ENCODE measurements around the gene LGALS3BP.

LGALS3BP gene

DNA sequence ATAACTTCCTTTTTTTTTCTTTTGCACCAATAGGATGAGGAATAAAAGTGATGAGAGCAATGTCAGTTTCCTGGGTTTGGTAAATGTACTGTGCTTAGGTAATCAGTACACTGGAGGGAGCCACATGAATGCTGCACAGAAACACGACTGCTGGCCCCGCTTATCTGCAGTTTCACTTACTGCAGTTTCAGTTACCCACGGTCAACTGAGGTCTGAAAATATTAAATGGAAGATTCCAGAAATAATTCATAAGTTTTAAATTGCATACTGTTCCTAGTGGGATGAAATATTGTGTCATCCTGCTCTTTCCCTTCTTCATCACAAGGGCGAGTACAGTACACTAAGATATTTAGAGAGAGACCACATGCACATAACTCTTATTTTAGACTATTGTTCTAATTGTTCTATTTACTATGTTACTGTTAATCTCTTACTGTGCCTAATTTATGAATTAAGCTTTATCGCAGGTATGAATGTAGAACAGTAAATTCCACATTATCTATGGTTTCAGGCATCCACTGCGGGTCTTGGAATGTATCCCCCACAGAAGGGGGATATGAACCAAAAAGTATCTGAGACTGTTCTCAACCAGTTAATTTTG lies 6.4 kb upstream of the LGALS3BP start:
- in situ Hi-C loops (cut with HindIII; ENCODE audit: low sequenced_read_pairs) = no loop called here

DNA sequence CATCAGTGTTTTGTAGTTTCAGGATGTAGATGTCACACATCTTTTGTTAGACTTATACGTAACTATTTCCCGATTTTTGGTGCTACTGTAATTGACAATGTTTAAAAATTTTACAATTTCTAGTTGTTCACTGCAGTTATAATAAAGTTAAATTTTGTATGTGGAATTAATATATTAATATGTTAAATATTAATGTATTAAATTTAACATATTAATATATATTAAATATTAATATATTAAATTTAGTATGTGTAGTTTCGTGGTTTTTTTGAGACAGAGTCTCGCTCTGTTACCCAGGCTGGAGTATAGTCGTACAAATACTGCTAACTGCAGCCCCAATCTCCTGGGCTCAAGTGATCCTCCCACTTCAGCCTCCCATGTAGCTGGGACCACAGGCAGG lies 5.7 kb upstream of the LGALS3BP start:
- in situ Hi-C loops (cut with HindIII; ENCODE audit: low sequenced_read_pairs) = no loop called here

DNA sequence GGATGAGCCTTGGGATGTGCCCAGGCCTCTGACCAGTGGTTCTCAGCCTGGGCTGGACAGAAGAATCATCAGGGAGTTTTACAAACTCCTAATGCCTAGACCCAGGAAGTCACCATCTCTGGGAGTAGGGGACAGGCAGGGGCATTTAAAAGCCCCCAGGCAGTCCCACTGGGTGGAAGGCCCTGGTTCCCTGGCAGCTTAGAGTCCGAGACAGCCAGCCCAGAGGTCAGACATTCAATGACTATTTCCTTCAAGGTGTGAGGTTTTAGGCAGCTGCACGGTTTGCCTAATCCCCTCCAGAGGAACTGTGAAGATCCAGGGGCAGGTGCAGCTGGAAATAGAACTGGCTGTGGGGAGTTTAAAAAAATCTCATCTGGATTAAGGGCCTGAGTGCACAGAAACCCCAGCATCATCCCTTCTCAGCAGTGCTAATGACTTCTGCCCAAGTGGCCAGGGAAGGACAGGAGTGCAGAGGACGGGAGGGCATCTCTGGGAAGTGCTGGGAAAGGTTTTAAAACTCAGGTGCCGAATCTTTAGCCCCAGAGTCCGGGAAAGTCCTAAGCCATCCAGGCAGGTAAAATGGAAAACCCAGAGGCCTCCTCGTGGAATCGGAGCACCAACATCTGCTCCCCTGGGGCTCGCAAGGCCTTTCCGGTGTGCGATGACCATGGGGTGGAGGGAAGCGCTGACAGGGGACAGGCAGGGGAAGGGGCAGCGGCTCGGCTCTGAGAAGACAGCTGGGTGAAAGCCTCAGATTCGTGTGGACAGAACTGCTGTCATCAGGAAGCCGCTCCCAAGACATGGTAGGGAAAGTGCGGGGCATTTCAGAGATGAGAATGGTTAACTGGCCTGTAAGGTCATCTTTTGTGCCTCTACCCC lies 1.5 kb upstream of the LGALS3BP start:
- in situ Hi-C loops (cut with HindIII; ENCODE audit: low sequenced_read_pairs) = no loop called here

DNA sequence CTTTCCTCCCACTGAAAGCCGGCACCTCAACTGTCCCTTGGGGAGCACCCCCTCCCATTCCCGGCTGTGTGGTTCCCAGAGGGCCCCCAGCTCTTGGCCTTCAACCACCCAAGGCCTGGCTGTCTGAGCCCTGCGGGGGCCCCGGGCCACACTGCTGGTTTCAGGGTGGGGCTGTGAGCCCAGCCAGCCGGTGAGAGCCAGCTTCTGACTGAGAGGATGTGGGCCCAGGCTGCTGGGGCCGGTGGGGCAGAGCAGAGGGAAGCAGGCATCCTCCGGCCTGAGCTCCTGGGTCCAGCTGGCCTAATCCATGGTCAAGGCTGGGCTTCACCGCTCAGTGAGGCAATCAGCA lies 875 bp upstream of the LGALS3BP start:
- in situ Hi-C loops (cut with HindIII; ENCODE audit: low sequenced_read_pairs) = no loop called here

DNA sequence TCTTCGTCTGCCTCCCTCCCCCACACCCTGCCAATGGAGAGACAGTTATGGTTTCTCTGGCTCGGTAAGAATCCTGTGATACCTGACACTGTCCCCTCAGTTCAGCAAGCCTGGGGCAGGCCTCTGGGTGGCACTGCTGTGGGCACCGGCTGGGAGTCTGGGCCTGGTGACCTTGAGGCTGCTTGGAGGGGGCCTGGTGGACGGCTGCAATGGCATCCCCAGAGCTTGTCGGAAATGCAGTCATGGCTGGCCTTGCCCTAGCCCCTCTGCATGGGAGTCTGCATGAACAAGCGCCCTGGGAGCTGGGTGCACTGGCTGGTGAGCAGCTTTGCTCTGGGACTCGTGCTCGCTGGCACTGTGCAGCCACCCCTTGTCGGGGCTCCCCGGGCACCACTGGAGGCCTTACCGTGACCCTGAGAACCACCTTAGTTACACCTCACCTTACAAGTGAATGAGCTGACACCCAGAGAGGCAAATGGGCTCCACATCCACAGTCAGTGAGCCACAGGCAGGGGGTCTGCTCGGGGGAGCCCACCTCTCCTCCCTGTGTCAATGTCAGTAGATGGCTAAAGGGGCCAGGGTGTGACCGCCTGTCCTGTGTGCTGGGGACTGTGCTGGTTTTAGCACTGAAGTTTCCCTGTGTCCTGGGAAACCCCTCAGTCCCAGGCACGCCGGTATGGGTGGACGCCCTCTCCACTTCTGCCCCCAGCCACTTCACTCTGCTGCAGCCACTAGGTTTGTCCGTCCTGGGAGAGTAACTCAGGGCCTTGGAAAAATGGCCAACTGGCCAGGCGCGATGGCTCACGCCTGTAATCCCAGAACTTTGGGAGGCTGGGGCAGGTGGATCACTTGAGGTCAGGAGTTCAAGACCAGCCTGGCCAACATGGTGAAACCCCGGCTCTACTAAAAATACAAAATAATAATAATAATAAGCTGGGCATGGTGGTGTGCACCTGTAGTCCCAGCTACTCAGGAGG lies 1.4 kb downstream of the LGALS3BP start:
- in situ Hi-C loops (cut with HindIII; ENCODE audit: low sequenced_read_pairs) = no loop called here

DNA sequence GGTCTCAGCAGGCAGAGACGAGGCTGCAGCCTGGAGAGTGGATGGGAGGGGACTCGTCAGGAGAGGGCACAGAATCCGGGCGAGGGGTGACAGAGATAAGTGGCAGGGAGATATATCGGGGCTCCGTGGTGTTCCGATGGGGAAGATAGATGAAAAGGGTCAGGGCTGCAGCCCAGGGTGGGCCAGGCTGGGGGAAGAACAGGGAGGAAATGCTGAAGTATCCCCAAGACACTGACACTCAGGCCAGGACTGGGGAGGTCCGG lies 2.1 kb downstream of the LGALS3BP start:
- in situ Hi-C loops (cut with HindIII; ENCODE audit: low sequenced_read_pairs) = no loop called here

DNA sequence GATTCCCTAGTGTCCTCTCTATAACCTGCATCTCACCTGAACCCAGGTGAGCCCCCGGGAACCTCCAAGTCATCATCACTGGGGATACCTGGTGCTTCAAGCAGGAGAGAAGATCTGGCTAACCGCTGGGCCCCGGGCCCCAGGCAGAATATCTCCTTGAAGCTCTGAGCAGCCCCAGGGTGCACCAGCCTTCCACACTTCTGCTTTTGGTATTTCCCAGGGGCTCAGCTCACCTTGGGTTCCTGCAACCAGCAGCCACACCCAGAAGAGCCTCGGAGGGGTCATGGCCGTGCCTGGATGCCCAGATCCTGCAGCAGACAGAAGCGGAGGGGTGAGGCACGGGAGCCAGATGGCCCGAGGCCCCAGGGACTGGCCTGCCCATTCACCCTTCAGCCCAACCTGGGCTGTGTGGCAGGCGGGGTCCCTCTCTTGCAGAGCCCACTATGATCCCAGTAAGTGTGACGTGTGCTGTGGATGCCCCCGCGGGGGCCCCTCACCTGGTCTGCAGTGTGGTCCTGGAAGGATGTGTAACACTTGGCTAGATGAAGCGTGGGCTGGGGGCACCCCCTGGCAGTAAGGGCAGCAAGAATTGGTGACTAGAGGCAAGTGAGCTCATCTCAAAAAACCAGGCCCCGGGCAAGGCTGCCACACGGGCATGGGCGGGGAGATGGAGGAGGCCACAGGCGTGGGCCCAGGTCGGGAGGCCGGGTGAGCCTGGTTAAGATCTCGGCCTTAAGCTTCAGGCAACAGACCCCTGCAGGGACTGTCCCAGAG lies 2.6 kb downstream of the LGALS3BP start:
- in situ Hi-C loops (cut with HindIII; ENCODE audit: low sequenced_read_pairs) = no loop called here

DNA sequence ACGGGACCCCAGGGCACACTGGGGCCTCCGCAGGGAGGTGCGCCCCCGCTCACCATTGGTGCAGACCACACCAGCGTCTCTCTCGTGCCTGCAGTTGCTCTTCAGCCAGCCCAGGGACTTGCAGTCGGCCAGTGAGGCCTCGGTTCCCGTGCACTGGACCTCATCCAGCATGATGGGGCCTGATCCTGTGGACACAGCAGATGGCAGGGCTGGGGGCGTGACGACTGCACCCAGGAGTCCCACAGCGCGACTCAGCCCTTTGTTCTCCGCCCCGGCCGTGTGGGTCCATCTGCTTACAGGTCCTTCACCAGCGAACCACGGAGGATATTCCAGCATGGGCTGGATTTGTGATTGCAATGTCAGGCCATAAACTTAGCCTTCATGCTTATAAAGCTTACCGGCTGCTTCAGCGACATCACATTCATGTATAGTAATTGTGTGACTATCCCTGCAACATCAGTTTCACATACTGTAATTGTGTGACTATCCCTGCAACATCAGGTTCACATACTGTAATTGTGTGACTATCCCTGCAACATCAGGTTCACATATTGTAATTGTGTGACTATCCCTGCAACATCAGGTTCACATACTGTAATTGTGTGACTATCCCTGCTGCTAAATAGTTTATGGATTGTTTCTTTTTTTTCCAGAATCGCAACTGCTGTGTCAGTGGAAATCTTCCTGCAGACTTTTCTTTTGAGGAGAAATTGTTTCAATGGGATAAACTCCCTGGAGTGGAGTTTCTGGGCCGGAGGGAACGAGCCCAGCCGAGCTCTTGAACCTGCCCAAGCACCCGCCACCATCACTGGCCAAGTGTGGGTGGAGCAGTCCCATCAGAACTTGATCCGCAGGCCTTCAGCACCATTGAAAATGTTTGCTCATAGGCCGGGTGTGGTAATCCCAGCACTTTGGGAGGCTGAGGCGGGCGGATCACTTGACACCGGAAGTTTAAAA lies 4.8 kb downstream of the LGALS3BP start:
- in situ Hi-C loops (cut with HindIII; ENCODE audit: low sequenced_read_pairs) = no loop called here

DNA sequence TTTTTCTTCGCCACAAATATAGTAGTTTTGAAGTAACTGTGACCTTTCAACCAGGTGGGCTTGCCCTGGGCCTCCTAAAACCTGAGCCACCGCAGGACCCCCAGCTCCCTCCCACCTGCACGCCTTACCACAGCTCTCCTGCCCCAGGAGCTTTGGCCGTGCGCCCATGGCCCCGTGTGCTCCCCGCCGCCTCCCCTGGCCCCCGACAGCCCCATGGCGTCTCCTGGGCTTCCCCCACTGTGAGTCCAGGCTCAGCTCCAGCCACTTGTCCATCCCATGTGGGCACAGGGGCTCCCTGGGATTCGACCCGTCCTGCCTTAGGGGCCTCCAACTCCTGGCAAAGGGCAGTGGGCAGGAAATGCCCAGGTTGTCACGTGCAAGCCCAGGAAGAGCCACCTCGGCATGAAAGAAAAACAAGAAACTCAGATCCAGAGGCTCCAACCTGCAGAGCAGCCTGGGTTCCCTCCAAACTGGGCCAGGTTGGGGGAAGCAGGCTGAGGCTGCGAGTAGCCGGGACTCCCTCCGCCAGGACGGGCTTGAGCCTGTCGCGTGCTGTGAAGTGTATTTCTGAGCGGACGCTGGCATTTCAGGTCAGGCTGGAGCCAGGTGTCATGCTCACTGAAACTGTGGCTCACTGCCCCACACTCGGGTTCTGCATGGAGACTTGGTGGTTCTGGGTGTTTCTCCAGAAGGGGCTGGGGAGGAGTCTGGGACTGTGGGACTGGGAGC lies 5.8 kb downstream of the LGALS3BP start:
- in situ Hi-C loops (cut with HindIII; ENCODE audit: low sequenced_read_pairs) = no loop called here

DNA sequence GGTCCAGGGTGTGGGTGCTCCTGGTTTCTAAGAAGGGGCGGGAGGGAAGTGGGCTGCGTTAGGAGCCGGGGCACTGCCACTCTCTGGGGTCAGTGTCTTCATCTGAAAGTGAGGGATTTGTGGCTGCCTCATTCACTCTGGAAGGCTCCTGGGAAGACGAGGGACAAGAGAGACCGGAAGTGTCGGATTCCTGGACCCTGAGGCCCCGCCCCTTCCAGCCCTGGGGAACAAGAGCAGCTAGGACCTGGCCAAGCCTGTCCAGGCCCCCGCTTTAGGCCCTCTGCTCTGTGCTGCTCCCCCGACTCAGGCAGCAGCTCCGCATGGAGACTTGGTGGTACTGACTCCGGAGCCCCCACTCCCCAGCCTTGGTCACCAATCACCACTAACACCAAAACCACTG lies 6.5 kb downstream of the LGALS3BP start:
- in situ Hi-C loops (cut with HindIII; ENCODE audit: low sequenced_read_pairs) = no loop called here

DNA sequence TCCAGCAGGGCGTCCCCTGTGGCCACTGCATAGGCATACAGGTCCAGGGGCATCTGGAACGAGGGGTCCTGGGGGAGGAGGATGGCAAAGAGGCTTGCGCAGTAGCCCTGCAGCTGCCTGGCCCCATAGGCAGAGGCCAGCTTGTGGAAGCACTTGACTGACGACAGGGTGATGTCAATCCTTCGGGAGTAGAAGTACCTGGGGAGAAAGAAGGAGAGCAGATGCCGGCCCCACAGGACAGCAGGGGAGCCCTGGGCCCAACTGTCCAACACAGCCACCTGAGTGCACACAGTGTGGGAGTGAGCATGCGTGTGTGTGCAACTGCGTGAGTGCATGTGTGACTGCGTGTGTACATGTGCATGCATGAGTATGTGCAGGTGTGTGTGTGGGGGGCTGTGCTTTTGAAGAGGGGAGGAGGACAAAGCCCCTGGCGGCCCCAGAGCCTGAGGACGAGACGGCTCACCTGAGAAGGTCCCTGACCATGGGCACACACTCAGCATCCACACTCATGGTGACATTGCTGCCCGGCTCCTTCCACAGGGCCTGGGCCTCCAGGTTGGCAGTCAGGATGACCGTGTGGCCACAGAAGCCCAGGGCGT lies 7.1 kb downstream of the LGALS3BP start:
- in situ Hi-C loops (cut with HindIII; ENCODE audit: low sequenced_read_pairs) = no loop called here

DNA sequence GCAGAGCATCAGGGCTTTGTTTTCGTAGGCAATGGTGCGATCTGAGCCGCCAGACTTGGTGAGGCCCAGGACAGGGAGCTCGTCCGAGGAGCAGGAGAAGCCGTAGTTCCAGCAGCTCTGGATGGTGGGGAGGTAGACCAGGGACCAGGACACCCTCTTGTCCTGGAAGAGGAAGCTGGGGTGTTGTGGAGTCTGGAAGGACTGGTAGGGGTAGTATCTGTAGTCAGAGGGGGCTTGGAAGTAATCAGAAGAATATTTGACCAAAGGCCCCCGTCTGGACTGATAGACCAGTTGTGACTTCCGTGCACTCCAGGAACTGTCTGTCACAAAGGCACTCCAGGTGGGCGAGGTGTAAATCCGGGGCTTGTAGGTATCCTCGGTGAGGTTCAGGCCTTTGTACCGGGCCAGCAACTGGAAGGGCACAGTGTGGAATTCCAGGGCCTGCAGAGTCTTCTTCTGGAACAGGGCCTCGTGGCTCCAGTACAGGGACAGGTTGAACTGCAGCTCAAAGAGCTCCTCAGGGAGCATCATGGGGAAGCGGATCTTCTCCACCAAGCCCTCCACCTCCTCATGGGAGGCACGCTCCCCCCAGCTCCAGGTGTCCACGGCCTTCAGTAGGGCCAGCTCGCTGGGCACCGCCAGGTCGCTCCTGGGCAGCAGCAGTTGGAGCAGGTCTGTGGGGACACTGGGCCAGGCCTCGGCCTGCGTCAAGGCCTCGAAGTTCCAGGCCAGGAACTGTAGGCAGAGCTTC lies 7.8 kb downstream of the LGALS3BP start:
- in situ Hi-C loops (cut with HindIII; ENCODE audit: low sequenced_read_pairs) = no loop called here

DNA sequence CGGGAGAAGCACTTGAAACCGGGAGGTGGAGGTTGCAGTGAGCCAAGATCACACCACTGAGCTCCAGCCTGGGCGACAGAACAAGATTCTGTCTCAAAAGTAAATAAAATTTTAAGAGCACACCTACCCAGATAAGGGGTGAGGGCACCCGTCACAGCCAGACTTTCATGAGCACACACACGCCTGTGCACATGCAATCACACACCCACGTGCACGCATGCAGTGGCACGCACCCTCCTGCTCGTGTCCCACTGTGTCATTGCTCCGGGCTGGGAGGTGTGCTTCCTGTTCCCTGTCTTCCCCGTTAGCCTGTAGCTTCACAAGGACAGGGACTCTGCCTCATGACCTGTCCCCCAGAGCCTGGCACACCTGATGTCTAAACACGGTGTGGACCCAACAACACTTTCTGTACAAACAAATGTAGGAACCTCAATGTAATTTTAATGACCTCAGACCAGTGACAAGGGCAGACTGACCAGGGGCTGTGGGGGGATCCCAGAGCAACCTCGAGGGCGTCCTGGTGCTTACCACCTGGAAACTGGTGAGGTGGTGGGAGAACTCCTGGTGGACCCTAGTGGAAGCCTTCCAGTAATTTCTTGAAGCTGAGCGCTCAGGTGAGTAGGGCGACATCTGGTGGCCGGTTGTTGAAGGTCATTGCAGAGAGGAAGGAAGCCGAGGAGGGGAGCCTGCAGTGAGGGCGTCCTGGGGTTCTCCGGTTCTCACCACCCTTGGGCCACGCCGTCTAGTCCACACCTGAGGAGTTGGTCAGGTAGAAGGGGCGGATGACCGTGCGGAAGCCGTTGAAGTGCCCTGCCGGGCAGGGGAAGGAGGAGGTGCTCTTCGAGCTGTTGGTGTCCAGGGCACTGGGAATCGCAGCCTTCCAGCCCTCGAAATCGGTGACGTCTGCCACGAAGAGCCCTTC lies 8.6 kb downstream of the LGALS3BP start:
- in situ Hi-C loops (cut with HindIII; ENCODE audit: low sequenced_read_pairs) = no loop called here

DNA sequence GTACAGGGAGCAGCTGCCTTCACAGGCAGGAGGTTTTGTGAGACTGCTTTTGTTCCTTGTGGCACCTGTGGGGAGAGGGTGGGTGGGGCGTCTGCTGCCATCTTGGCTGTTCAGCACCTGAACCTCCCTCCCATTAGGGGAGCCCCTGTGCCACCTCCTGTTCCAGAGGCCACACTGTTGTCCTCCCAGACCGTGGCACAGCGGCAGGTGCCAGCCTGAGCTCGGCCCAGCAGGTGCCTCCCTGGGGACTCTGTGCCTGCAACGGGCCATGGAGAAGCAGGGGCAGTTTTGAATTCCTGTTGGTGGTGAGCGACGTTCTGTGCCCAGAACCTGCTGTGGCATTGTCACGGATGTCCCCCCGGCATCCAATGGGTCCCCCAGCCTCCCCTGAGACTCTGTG lies 9.9 kb downstream of the LGALS3BP start:
- in situ Hi-C loops (cut with HindIII; ENCODE audit: low sequenced_read_pairs) = no loop called here

DNA sequence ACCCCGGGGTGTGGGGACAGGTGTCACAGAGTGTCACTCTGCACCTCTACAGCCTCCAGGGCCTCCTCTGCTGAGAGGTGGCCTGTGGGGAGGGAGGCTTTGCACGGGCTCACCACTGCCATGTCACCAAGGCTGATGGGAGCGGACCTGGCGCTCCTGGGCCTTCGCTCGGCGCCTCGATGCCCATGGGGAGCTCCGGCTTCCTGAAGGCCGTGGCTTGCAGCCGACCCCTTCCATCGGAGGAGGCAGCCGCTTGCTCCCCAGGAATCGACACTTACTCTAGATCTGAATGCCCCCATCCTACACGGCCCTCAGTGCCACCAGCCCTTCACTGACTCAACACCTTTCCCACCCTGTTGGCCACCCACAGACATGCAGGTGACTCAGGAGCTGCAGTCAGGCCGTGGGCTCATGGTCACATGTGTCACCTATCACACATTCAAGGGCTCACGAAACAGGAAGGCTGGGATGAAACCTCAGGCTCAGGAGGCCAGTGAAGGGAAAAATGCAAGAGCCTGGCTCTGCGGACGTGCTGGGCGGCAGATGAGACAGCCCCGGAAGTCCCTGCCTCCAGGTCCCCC lies 11.9 kb downstream of the LGALS3BP start:
- in situ Hi-C loops (cut with HindIII; ENCODE audit: low sequenced_read_pairs) = no loop called here

DNA sequence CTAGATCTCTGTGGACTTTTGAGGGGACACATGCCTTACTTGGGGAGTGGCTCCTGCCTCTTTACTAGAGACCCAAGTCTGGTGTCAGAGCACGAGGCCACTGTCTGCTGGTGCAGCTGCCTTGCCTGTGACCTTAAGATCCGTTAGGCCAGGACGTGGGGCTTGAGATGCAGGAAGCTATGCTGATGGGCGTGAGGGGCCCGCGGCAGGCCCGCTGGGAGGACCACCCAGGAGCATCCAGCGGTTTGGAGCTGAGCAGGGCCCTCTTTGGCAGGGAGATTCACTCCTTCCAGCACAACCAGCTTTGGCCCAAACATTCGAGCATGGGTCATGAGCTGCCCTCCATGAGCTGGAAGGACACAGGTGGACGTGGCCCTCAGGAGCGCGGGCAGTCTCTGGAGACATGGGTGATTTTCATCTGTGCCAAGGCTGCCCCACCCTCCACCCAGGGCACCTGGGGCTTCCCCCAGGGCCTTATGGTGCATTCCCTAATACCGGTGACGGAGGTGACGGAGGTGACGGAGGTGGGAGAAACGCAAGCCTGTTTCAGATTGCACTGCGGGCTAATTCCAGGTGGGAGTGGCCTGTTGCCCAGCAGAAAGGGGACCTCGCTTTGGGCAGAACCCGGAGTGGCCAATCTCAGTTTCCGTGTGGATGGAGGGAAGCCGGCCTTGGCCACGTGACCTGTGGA lies 12.7 kb downstream of the LGALS3BP start:
- in situ Hi-C loops (cut with HindIII; ENCODE audit: low sequenced_read_pairs) = no loop called here
